ENCODE results near the gene VWDE. TPM values are rescaled to one million over a fixed set of nuclear protein-coding genes. Genes with fewer than 3 reads are reported as not detected.

Gene VWDE
- total RNA-seq, 3 donors from 2014 or later, result 1.3 to 1.8 (median 1.4) TPM

DNA sequence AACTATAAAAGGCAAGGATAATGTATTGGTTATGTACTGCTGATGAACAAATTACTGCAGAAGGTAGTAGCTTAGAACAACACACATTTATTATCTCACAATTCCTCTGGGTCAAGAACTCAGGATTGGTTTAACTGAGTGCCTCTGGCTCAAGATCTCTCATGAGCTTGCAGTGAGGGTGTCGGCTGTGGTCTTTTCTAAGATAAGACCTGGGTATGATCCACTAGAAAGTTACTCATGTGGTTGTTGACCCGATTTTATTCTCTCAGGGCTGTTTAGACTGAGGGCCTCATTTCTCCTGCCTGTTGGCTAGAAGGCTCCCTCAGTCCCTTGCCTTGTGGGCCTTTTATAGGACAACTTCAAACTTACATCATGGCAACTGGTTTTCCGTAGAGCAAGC is 86.7 kb downstream of the VWDE start:
- intact Hi-C loops (cut with DNase I, micrococcal nuclease), result no loop called here
- no peaks in the 10 kb centered on the region for H3K4me1 ChIP-seq (ENCODE audit: low read depth)
- TF ChIP-seq, protein P1, sequence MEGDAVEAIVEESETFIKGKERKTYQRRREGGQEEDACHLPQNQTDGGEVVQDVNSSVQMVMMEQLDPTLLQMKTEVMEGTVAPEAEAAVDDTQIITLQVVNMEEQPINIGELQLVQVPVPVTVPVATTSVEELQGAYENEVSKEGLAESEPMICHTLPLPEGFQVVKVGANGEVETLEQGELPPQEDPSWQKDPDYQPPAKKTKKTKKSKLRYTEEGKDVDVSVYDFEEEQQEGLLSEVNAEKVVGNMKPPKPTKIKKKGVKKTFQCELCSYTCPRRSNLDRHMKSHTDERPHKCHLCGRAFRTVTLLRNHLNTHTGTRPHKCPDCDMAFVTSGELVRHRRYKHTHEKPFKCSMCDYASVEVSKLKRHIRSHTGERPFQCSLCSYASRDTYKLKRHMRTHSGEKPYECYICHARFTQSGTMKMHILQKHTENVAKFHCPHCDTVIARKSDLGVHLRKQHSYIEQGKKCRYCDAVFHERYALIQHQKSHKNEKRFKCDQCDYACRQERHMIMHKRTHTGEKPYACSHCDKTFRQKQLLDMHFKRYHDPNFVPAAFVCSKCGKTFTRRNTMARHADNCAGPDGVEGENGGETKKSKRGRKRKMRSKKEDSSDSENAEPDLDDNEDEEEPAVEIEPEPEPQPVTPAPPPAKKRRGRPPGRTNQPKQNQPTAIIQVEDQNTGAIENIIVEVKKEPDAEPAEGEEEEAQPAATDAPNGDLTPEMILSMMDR (IDR thresholded peaks at IDR 0.05), result no peak
- ATAC-seq (no peak), DNase-seq (no peak)
- no peak overlapping the region for H3K4me3 ChIP-seq
- no peaks in the 10 kb centered on the region for H3K36me3 ChIP-seq (ENCODE audit: low read depth)
- no peaks in the 10 kb centered on the region for H3K9me3 ChIP-seq

GRCh38 chr7:12315049-12315448 is 88.6 kb downstream of the VWDE start:
- no peak for ATAC-seq
- H3K9me3 ChIP-seq, result no peaks in the 10 kb centered on the region
- no peaks in the 10 kb centered on the region for H3K4me1 ChIP-seq (ENCODE audit: low read depth)
- TF ChIP-seq, protein P1 (IDR thresholded peaks at IDR 0.05), result no peak
- H3K4me3 ChIP-seq, result no peak overlapping the region
- no peaks in the 10 kb centered on the region for H3K36me3 ChIP-seq (ENCODE audit: low read depth)
- DNase-seq, result no peak
- intact Hi-C loops (cut with DNase I, micrococcal nuclease), result no loop called here

DNA sequence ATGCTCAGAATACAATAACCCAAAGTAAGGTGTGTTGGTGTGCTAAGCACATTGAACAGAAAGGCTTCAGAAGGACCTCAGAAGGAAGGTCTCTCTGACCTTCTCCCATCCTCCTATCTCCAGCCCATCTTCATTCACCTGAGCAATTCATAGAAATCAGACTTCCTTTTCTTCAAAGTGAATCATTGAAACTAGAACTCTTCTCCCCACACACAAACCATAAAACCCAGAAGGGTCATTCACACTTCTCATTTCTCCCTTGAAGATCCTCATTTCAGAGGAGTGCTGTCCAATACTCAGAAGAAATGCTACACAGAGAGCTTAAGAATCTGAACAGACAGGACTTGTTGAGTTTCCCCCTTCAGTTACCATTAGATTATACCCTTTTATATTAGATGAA is 89.5 kb downstream of the VWDE start:
- no peak for ATAC-seq
- TF ChIP-seq, protein P1 (IDR thresholded peaks at IDR 0.05), result no peak

GRCh38 chr7:12305502-12305901 is 98.2 kb downstream of the VWDE start:
- intact Hi-C loops (cut with DNase I, micrococcal nuclease), result no loop called here
- DNase-seq, result no peak
- TF ChIP-seq, protein P1 (IDR thresholded peaks at IDR 0.05), result no peak
- no peak overlapping the region for H3K4me3 ChIP-seq
- H3K9me3 ChIP-seq, result no peaks in the 10 kb centered on the region
- ATAC-seq, result no peak
- H3K36me3 ChIP-seq (ENCODE audit: low read depth), result no peaks in the 10 kb centered on the region
- no peaks in the 10 kb centered on the region for H3K4me1 ChIP-seq (ENCODE audit: low read depth)

More for the DNA sequence above, 89.5 kb downstream of the VWDE start:
- DNase-seq, result no peak
- intact Hi-C loops (cut with DNase I, micrococcal nuclease), result no loop called here
- Histone ChIP-seq H3K9me3 (no peaks in the 10 kb centered on the region), H3K4me1 (ENCODE audit: low read depth) (no peaks in the 10 kb centered on the region), H3K4me3 (no peak overlapping the region), H3K36me3 (ENCODE audit: low read depth) (no peaks in the 10 kb centered on the region)

GRCh38 chr7:12303495-12303894 is 100.2 kb downstream of the VWDE start:
- TF ChIP-seq, protein P1 (IDR thresholded peaks at IDR 0.05), result no peak
- no peak for DNase-seq
- Histone ChIP-seq H3K4me1 (ENCODE audit: low read depth) (no peaks in the 10 kb centered on the region), H3K36me3 (ENCODE audit: low read depth) (no peaks in the 10 kb centered on the region), H3K4me3 (no peak overlapping the region), H3K9me3 (no peaks in the 10 kb centered on the region)
- ATAC-seq, result no peak
- intact Hi-C loops (cut with DNase I, micrococcal nuclease), result no loop called here

- DNase-seq (no peak), ATAC-seq (peak; percentile 34)
- Histone ChIP-seq H3K9me3 (no peaks in the 10 kb centered on the region), H3K4me1 (ENCODE audit: low read depth) (no peaks in the 10 kb centered on the region), H3K4me3 (no peak overlapping the region), H3K36me3 (ENCODE audit: low read depth) (no peaks in the 10 kb centered on the region)
- intact Hi-C loops (cut with DNase I, micrococcal nuclease), result no loop called here
- TF ChIP-seq, protein P1 (IDR thresholded peaks at IDR 0.05), result no peak
These were observed 100.6 kb downstream of the VWDE start for GRCh38 chr7:12303062-12303461.
